Right atrium auricular region (tissue), 2 donors: ENCODE data around the gene POU2AF3. TPM values are rescaled to one million over a fixed set of nuclear protein-coding genes. Genes with fewer than 3 reads are reported as not detected.
"Not testable (repeated sequence)": the region's sequence is repeated elsewhere in the genome, so short reads cannot be mapped to it uniquely, and the experiment has no call there.

Experiments
- DNase-seq: peaks from one replicate; pipeline ENCODE4 v3.0.0-alpha.2; 2019; ENCODE audit warnings: low spot score
- H3K27ac ChIP-seq, 2 donors: fragments of 200-600 bp; sonication (generic); 1 replicate in 1 of 2; 2 replicates in 1 of 2; pipeline ENCODE4 v1.5.1; 2016 to 2019
- H3K27me3 ChIP-seq, 2 donors: fragments of 200-600 bp; sonication (generic); one replicate each; pipeline versions ENCODE4 v1.5.1 to v1.6.0; 2017 to 2019
- H3K36me3 ChIP-seq: fragments of 200-600 bp; sonication (generic); one replicate; pipeline ENCODE4 v1.5.1; 2016
- H3K4me1 ChIP-seq, 2 donors: fragments of 200-600 bp; sonication (generic); one replicate each; pipeline versions ENCODE4 v1.5.1 to v1.6.0; 2017 to 2019
- H3K4me3 ChIP-seq, 2 donors: fragments of 200-600 bp; sonication (generic); 1 replicate in 1 of 2; 2 replicates in 1 of 2; pipeline ENCODE4 v1.5.1; 2017 to 2019; ENCODE audit warnings: mild to moderate bottlenecking in 1 of 2, moderate library complexity in 1 of 2
- H3K9me3 ChIP-seq, 2 donors: fragments of 200-600 bp; sonication (generic); one replicate each; pipeline ENCODE4 v1.5.1; 2019
- total RNA-seq, 2 donors: library from RNA; depleted of rRNA; stranded (reverse); fragments of >200 nt; gene quantifications; one replicate each; pipeline ENCODE4 v1.1.0, GENCODE V29; 2016
- TF ChIP-seq, protein P1 (sequence below), 2 donors: fragments of 200-600 bp; sonication (generic); IDR thresholded peaks; one replicate each; pipeline ENCODE4 v1.5.1; 2019; ENCODE audit warnings: antibody characterized with exemption in 2 of 2

POU2AF3 gene
- total RNA-seq, 2 donors from 2014 or later, result 0.47 TPM; not detected in 1

DNA sequence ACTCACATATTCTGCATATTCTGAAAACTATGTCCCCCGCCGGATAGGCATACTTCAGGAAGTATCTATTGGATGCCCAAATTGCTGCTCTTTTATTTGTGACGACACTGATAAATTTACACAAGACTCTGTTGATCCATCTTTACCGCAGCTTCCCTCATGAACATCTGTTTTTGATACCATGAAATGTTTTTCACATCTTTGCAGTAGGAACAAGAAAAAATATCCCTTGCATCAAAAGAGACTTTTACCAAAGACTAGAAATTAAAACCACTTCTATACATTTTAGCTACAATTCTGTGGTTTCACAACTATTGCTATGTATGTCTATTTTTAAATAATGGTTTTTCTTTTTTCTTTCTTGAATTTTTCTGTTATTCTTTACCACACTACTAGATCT, 37.5 kb upstream of the POU2AF3 start:
- DNase-seq, result no peak

GRCh38 chr11:111264646-111265045, 33.7 kb upstream of the POU2AF3 start:
- H3K4me1 ChIP-seq, result no peaks in the 10 kb centered on the region
- DNase-seq, result no peak
- no peaks in the 10 kb centered on the region for H3K27me3 ChIP-seq
- H3K9me3 ChIP-seq, result no peaks in the 10 kb centered on the region
- TF ChIP-seq, protein P1, sequence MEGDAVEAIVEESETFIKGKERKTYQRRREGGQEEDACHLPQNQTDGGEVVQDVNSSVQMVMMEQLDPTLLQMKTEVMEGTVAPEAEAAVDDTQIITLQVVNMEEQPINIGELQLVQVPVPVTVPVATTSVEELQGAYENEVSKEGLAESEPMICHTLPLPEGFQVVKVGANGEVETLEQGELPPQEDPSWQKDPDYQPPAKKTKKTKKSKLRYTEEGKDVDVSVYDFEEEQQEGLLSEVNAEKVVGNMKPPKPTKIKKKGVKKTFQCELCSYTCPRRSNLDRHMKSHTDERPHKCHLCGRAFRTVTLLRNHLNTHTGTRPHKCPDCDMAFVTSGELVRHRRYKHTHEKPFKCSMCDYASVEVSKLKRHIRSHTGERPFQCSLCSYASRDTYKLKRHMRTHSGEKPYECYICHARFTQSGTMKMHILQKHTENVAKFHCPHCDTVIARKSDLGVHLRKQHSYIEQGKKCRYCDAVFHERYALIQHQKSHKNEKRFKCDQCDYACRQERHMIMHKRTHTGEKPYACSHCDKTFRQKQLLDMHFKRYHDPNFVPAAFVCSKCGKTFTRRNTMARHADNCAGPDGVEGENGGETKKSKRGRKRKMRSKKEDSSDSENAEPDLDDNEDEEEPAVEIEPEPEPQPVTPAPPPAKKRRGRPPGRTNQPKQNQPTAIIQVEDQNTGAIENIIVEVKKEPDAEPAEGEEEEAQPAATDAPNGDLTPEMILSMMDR (IDR thresholded peaks at IDR 0.05), result no peak
- no peaks in the 10 kb centered on the region for H3K36me3 ChIP-seq
- no peak overlapping the region for H3K27ac ChIP-seq
- no peak overlapping the region for H3K4me3 ChIP-seq

More for the DNA sequence above, 37.5 kb upstream of the POU2AF3 start:
- Histone ChIP-seq H3K4me1 (no peaks in the 10 kb centered on the region), H3K27ac (no peak overlapping the region), H3K4me3 (no peak overlapping the region), H3K9me3 (no peaks in the 10 kb centered on the region), H3K27me3 (no peaks in the 10 kb centered on the region), H3K36me3 (no peaks in the 10 kb centered on the region)
- TF ChIP-seq, protein P1 (IDR thresholded peaks at IDR 0.05), result no peak

DNA sequence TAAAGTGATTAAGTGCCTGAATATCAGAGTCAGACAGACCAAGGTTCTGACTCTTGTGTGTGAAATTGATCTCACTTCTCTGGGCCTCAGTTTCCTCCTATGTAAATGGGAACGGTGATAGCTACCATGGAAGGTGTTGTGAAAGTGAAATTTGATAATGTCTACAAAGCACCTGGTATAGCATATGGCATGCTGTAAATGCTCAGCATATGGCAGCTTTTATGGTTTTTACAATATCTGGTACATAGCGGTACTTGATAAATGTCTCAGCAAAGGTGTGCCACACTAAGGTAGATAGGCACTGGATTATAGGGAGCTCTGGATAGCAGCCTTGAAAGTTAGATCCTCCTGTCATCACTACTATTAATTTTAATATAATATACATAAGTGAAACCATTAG, 32.9 kb upstream of the POU2AF3 start:
- TF ChIP-seq, protein P1 (IDR thresholded peaks at IDR 0.05), result no peak
- no peaks in the 10 kb centered on the region for H3K36me3 ChIP-seq
- H3K4me3 ChIP-seq, result no peak overlapping the region
- no peaks in the 10 kb centered on the region for H3K9me3 ChIP-seq
- H3K27me3 ChIP-seq, result no peaks in the 10 kb centered on the region
- H3K27ac ChIP-seq, result no peak overlapping the region
- no peak for DNase-seq
- H3K4me1 ChIP-seq, result no peaks in the 10 kb centered on the region

GRCh38 chr11:111268303-111268702, 30.0 kb upstream of the POU2AF3 start:
- H3K4me3 ChIP-seq, H3K27me3 ChIP-seq, DNase-seq, H3K9me3 ChIP-seq, H3K4me1 ChIP-seq, H3K36me3 ChIP-seq, H3K27ac ChIP-seq: not testable (repeated sequence)

DNA sequence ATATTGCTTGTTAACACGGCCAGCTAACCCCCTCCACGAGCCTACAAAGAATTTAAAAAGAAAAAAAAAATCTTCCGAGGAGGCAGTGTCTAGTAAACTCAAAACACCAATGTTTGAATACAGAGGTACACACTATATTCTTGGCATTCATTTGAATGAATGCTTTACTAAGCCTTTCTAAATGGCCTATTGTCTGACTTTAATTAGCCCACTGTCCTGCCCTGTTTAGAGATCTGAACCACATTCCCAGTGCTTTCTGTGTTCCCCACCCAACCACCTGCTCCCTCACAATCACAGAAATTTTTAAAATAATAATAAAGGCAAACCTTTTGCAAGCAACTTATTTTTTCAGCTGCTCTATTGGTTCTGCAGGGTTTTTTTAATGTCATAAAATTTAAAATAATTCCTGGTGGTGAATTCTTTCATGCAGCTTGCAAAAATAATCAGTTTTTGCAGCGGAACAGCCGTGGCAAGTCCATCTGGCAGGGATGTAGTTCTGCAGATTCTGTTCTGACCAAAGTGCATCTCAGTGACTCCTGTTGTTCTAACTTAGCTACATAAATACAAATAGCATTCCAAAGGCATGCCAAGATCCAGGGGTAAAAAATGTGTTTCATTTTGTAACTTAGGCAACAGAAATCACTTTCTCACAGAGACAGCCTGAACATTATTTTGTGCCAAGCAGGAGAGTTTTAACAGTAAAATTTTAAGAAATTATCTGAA, 29.0 kb upstream of the POU2AF3 start:
- TF ChIP-seq, protein P1 (IDR thresholded peaks at IDR 0.05), result no peak
- H3K4me3 ChIP-seq, result no peak overlapping the region
- no peaks in the 10 kb centered on the region for H3K9me3 ChIP-seq
- no peaks in the 10 kb centered on the region for H3K36me3 ChIP-seq
- no peaks in the 10 kb centered on the region for H3K27me3 ChIP-seq
- no peaks in the 10 kb centered on the region for H3K4me1 ChIP-seq
- DNase-seq, result no peak
- H3K27ac ChIP-seq, result no peak overlapping the region

GRCh38 chr11:111272420-111272819, 25.9 kb upstream of the POU2AF3 start:
- Histone ChIP-seq H3K27me3 (no peaks in the 10 kb centered on the region), H3K4me3 (no peak overlapping the region), H3K4me1 (no peaks in the 10 kb centered on the region), H3K36me3 (no peaks in the 10 kb centered on the region), H3K9me3 (no peaks in the 10 kb centered on the region), H3K27ac (no peak overlapping the region)
- DNase-seq, result no peak
- TF ChIP-seq, protein P1 (IDR thresholded peaks at IDR 0.05), result no peak
